ENCODE data around the gene CREBL2. TPM values are rescaled to one million over a fixed set of nuclear protein-coding genes. Genes with fewer than 3 reads are reported as not detected.
"Not testable (repeated sequence)": the region's sequence is repeated elsewhere in the genome, so short reads cannot be mapped to it uniquely, and the experiment has no call there.

The CREBL2 gene
- total RNA-seq, 4 donors from 2014 or later: 11.2 to 42.7 (median 26.4) TPM

- in situ Hi-C loops (cut with MboI; ENCODE audit: low pct_ligation_motif_present in 1 of 4, low pct_unique_long_range_greater_than_20kb in 1 of 4, low sequenced_read_pairs in 3 of 4): no loop called here
- peaks cover 0 to 36% (median 11%) of the 10 kb centered on the region in 4 donors for H3K4me1 ChIP-seq
- intact Hi-C loops (cut with DNase I; ENCODE audit: low total_unique reads): no loop called here
- no peaks in the 10 kb centered on the region for H3K9me3 ChIP-seq
- H3K27ac ChIP-seq: no peak overlapping the region
- H3K4me3 ChIP-seq: no peak overlapping the region
- no peaks in the 10 kb centered on the region for H3K36me3 ChIP-seq
- H3K27me3 ChIP-seq: no peaks in the 10 kb centered on the region
- TF ChIP-seq EP300 (IDR thresholded peaks at IDR 0.05; ENCODE audit: low read depth) (no peak), POLR2A (IDR thresholded peaks at IDR 0.05) (no peak), POLR2AphosphoS5 (IDR thresholded peaks at IDR 0.05) (no peak)
- TF ChIP-seq, protein P1, sequence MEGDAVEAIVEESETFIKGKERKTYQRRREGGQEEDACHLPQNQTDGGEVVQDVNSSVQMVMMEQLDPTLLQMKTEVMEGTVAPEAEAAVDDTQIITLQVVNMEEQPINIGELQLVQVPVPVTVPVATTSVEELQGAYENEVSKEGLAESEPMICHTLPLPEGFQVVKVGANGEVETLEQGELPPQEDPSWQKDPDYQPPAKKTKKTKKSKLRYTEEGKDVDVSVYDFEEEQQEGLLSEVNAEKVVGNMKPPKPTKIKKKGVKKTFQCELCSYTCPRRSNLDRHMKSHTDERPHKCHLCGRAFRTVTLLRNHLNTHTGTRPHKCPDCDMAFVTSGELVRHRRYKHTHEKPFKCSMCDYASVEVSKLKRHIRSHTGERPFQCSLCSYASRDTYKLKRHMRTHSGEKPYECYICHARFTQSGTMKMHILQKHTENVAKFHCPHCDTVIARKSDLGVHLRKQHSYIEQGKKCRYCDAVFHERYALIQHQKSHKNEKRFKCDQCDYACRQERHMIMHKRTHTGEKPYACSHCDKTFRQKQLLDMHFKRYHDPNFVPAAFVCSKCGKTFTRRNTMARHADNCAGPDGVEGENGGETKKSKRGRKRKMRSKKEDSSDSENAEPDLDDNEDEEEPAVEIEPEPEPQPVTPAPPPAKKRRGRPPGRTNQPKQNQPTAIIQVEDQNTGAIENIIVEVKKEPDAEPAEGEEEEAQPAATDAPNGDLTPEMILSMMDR (IDR thresholded peaks at IDR 0.05): no peak
- DNase-seq: no peak
- 84 to 89% methylated on average over 3 of the region's 3 CpGs for WGBS, 2 donors (ENCODE audit: low coverage in 1 of 2)
Measured at GRCh38 chr12:12577786-12578185, 33.9 kb upstream of the CREBL2 start.

DNA sequence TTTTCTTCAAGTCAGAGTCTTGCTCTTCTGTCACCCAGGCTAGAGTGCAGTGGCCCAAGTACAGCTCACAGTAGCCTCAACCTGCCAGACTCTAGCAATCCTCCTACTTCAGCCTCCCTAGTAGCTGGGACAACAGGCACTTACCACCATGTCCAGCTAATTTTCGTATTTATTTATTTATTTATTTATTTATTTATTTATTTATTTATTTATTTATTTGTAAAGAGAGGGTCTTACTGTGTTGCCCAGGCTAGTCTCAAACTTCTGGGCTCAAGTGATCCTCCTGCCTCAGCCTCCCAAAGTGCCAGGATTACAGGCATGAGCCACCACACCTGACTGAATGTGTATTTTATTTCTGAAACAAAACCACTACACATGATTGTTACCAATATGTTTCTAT is 31.0 kb upstream of the CREBL2 start:
- DNase-seq; in situ Hi-C loops (cut with MboI; ENCODE audit: low pct_ligation_motif_present in 1 of 4, low pct_unique_long_range_greater_than_20kb in 1 of 4, low sequenced_read_pairs in 3 of 4); H3K4me3 ChIP-seq; H3K27me3 ChIP-seq; H3K36me3 ChIP-seq; H3K9me3 ChIP-seq; H3K27ac ChIP-seq: not testable (repeated sequence)
- H3K4me1 ChIP-seq: peaks cover 0 to 55% (median 11%) of the 10 kb centered on the region in 4 donors
- intact Hi-C loops (cut with DNase I; ENCODE audit: low total_unique reads): loop anchor here (1.0 kb wide), 1 partner anchor 22 kb away; no protein-coding TSS in a partner anchor
- 89 to 100% methylated on average over 1 of the region's 1 CpG for WGBS, 2 donors (ENCODE audit: low coverage in 1 of 2)

DNA sequence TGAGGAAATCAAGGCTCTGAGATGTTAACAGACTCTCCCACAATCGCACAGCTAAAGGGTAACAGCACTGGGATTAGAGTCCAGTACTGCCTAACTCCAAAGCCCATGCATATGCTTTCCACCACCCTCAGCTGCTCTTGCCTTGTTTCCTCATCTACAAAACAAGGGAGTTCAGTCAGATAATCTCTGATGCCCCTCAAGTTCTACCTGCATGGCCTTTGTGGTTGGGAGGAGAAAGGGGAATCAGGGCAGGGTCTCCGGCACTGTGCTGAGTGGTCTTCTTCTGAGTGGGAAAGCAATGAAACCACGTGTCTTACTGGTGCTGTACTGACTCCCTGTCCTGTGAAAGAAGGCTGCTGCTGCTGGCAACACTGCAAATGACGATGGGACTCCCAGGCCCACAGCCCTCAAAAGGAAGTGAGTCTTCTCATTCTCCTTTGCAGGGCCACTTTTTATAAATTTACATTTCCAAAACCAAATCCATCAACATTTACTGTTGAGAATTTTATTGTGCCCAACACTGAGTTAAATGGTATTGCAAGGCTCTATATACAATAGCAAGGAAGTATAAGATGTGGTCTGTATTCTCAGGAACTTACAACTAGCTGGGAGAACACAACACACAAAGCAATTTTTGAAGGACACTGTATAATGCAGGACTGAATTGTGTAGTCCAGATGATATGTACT is 29.3 kb upstream of the CREBL2 start:
- intact Hi-C loops (cut with DNase I; ENCODE audit: low total_unique reads) (no loop called here), in situ Hi-C loops (cut with MboI; ENCODE audit: low pct_ligation_motif_present in 1 of 4, low pct_unique_long_range_greater_than_20kb in 1 of 4, low sequenced_read_pairs in 3 of 4) (no loop called here)
- H3K27ac ChIP-seq: peak overlapping the region; percentile 34 to 57 (median 46)
- H3K27me3 ChIP-seq: no peaks in the 10 kb centered on the region
- peaks cover 0 to 55% (median 11%) of the 10 kb centered on the region in 4 donors for H3K4me1 ChIP-seq
- H3K36me3 ChIP-seq: no peaks in the 10 kb centered on the region
- H3K4me3 ChIP-seq: no peak overlapping the region
- WGBS, 2 donors (ENCODE audit: low coverage in 1 of 2): 55 to 76% methylated on average over 4 of the region's 4 CpGs
- no peaks in the 10 kb centered on the region for H3K9me3 ChIP-seq
- TF ChIP-seq POLR2AphosphoS5 (IDR thresholded peaks at IDR 0.05): no peak
- no peak for TF ChIP-seq POLR2A (IDR thresholded peaks at IDR 0.05)
- TF ChIP-seq, protein P1 (IDR thresholded peaks at IDR 0.05): no peak
- no peak for TF ChIP-seq EP300 (IDR thresholded peaks at IDR 0.05; ENCODE audit: low read depth)
- DNase-seq: no peak

DNA sequence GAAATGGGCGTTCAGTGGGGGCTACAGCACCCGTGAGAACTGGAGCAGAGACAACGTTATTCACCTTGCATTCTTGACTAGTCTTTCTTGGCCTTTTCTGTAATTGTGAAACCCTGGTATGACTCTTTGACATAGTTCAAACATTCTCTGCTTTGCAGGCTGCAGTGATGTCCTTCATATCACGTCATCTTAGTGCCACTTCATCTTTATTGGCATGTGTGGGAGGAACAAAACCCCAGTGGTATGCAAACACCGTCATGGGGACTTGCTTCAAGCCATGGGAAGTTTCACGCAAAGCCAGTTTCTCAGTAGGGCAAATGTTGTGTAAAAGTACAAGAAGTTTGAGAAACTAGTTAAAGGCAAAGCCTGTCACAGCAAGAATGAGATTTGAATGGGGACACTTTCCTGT is 28.8 kb upstream of the CREBL2 start:
- in situ Hi-C loops (cut with MboI; ENCODE audit: low pct_ligation_motif_present in 1 of 4, low pct_unique_long_range_greater_than_20kb in 1 of 4, low sequenced_read_pairs in 3 of 4): no loop called here
- WGBS, 2 donors (ENCODE audit: low coverage in 1 of 2): 38 to 66% methylated on average over 4 to 6 of the region's 6 CpGs
- Histone ChIP-seq H3K9me3 (no peaks in the 10 kb centered on the region), H3K27me3 (no peaks in the 10 kb centered on the region), H3K4me3 (no peak overlapping the region), H3K27ac (peak overlapping the region; percentile 34 to 57 (median 46)), H3K4me1 (peaks cover 0 to 60% (median 13%) of the 10 kb centered on the region in 4 donors), H3K36me3 (no peaks in the 10 kb centered on the region)
- intact Hi-C loops (cut with DNase I; ENCODE audit: low total_unique reads): no loop called here
- peak in 1 of 3 donors; percentile 10 for TF ChIP-seq POLR2AphosphoS5 (IDR thresholded peaks at IDR 0.05)
- no peak for TF ChIP-seq EP300 (IDR thresholded peaks at IDR 0.05; ENCODE audit: low read depth)
- no peak for DNase-seq

DNA sequence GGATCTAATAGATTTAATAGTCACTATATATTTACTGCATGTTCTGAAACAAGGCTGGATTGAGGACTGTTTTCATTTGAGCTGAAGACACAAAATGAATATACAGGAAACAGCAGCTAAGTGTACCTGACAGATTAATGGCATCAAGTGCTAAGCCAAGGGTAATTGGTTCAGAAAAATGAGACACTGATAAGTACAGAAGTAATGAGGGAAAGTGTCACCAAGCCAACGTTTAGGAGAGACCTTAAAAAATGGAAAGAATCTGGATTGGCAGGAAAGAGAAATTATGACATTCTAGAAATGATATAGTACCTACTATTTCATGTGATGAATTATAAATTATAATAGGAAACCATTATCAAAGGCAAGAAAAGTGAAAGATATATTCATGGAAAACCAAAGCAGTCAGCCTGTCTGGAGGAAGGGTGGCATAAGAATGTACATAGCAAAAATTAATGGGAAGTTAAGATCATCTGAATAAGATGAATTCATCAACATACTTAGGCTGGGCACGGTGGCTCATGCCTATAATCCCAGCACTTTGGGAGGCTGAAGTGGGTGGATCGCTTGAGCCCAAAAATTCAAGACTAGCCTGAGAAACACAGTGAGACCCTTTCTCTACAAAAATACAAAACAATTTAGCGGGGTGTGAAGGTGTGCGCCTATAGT is 28.0 kb upstream of the CREBL2 start:
- intact Hi-C loops (cut with DNase I; ENCODE audit: low total_unique reads) (no loop called here), in situ Hi-C loops (cut with MboI; ENCODE audit: low pct_ligation_motif_present in 1 of 4, low pct_unique_long_range_greater_than_20kb in 1 of 4, low sequenced_read_pairs in 3 of 4) (no loop called here)
- Histone ChIP-seq H3K27me3 (no peaks in the 10 kb centered on the region), H3K4me3 (no peak overlapping the region), H3K4me1 (peaks cover 0 to 64% (median 13%) of the 10 kb centered on the region in 4 donors), H3K27ac (peak overlapping the region in 2 of 4 donors; percentile 34 to 57), H3K9me3 (no peaks in the 10 kb centered on the region), H3K36me3 (no peaks in the 10 kb centered on the region)
- DNase-seq: no peak
- WGBS, 2 donors (ENCODE audit: low coverage in 1 of 2): 86 to 100% methylated on average over 3 to 5 of the region's 5 CpGs
- TF ChIP-seq POLR2AphosphoS5 (IDR thresholded peaks at IDR 0.05) (no peak), EP300 (IDR thresholded peaks at IDR 0.05; ENCODE audit: low read depth) (no peak), POLR2A (IDR thresholded peaks at IDR 0.05) (no peak)
- TF ChIP-seq, protein P1 (IDR thresholded peaks at IDR 0.05): no peak

Measured in transverse colon (tissue), 4 donors.